WTC11 (cell line): Measurements from ENCODE around the gene TPK1.

Source experiments
- CREB1 ChIP-seq: sonication (generic); formaldehyde crosslinking; IDR thresholded peaks from 2 replicates; pipeline ENCODE4 v1.8.0; 2023; ENCODE audit warnings: mild to moderate bottlenecking, missing genetic modification reagents
- ELF4 ChIP-seq: sonication (generic); formaldehyde crosslinking; IDR thresholded peaks from 2 replicates; pipeline ENCODE4 v1.8.1; 2022; ENCODE audit warnings: low read depth, mild to moderate bottlenecking, moderate library complexity, missing genetic modification reagents
- SP1 ChIP-seq: sonication (generic); formaldehyde crosslinking; conservative IDR thresholded peaks from 2 replicates; pipeline ENCODE4 v1.8.1; 2022; ENCODE audit warnings: missing genetic modification reagents
- TF ChIP-seq, protein P1 (sequence below): sonication (generic); formaldehyde crosslinking; IDR thresholded peaks from 2 replicates; pipeline ENCODE4 v1.8.0; 2022; ENCODE audit warnings: mild to moderate bottlenecking, missing genetic modification reagents
- TF ChIP-seq, protein P2 (sequence below): fragments of 200-600 bp; IDR thresholded peaks from 2 replicates; pipeline ENCODE4 v1.8.0; 2022; ENCODE audit warnings: antibody characterized with exemption
- TF ChIP-seq, protein P3 (sequence below): sonication (generic); formaldehyde crosslinking; IDR thresholded peaks from 2 replicates; pipeline ENCODE4 v1.8.1; 2022; ENCODE audit warnings: mild to moderate bottlenecking, moderate library complexity, missing genetic modification reagents
- TF ChIP-seq, protein P4 (sequence below): sonication (generic); formaldehyde crosslinking; conservative IDR thresholded peaks from 2 replicates; pipeline ENCODE4 v1.8.1; 2022; ENCODE audit warnings: mild to moderate bottlenecking, missing genetic modification reagents
- TF ChIP-seq, protein P5 (sequence below): sonication (generic); formaldehyde crosslinking; IDR thresholded peaks from 2 replicates; pipeline ENCODE4 v1.8.1; 2023; ENCODE audit warnings: mild to moderate bottlenecking, missing genetic modification reagents, borderline replicate concordance
- TF ChIP-seq, protein P6 (sequence below): sonication (generic); formaldehyde crosslinking; IDR thresholded peaks from 2 replicates; pipeline ENCODE4 v1.8.1; 2023; ENCODE audit warnings: mild to moderate bottlenecking, missing genetic modification reagents, moderate library complexity

DNA sequence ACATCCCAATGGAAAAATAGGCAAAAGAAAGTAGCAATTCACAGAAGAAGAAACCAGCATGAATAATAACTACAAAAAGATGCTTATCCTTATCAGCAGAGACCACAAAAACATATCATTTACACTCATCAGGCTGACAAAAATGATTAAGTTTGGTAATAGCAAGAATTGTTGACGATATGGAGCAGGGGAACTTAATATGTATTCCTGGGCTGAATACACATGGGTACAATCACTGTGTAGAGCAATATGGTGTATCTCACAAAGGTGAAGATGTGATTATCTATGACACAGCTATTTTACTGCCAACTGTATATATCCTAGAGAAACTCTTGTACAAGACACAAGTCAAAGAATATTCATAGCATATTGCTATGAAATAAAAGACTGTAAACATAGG lies 290.5 kb downstream of the TPK1 start:
- TF ChIP-seq, protein P1, sequence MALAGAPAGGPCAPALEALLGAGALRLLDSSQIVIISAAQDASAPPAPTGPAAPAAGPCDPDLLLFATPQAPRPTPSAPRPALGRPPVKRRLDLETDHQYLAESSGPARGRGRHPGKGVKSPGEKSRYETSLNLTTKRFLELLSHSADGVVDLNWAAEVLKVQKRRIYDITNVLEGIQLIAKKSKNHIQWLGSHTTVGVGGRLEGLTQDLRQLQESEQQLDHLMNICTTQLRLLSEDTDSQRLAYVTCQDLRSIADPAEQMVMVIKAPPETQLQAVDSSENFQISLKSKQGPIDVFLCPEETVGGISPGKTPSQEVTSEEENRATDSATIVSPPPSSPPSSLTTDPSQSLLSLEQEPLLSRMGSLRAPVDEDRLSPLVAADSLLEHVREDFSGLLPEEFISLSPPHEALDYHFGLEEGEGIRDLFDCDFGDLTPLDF (CRISPR knock-in tag): no peak
- TF ChIP-seq, protein P2, sequence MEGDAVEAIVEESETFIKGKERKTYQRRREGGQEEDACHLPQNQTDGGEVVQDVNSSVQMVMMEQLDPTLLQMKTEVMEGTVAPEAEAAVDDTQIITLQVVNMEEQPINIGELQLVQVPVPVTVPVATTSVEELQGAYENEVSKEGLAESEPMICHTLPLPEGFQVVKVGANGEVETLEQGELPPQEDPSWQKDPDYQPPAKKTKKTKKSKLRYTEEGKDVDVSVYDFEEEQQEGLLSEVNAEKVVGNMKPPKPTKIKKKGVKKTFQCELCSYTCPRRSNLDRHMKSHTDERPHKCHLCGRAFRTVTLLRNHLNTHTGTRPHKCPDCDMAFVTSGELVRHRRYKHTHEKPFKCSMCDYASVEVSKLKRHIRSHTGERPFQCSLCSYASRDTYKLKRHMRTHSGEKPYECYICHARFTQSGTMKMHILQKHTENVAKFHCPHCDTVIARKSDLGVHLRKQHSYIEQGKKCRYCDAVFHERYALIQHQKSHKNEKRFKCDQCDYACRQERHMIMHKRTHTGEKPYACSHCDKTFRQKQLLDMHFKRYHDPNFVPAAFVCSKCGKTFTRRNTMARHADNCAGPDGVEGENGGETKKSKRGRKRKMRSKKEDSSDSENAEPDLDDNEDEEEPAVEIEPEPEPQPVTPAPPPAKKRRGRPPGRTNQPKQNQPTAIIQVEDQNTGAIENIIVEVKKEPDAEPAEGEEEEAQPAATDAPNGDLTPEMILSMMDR: no peak
- TF ChIP-seq, protein P3, sequence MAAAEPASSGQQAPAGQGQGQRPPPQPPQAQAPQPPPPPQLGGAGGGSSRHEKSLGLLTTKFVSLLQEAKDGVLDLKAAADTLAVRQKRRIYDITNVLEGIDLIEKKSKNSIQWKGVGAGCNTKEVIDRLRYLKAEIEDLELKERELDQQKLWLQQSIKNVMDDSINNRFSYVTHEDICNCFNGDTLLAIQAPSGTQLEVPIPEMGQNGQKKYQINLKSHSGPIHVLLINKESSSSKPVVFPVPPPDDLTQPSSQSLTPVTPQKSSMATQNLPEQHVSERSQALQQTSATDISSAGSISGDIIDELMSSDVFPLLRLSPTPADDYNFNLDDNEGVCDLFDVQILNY (CRISPR knock-in tag): no peak
- TF ChIP-seq, protein P4, sequence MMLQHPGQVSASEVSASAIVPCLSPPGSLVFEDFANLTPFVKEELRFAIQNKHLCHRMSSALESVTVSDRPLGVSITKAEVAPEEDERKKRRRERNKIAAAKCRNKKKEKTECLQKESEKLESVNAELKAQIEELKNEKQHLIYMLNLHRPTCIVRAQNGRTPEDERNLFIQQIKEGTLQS (CRISPR knock-in tag): no peak
- TF ChIP-seq, protein P5, sequence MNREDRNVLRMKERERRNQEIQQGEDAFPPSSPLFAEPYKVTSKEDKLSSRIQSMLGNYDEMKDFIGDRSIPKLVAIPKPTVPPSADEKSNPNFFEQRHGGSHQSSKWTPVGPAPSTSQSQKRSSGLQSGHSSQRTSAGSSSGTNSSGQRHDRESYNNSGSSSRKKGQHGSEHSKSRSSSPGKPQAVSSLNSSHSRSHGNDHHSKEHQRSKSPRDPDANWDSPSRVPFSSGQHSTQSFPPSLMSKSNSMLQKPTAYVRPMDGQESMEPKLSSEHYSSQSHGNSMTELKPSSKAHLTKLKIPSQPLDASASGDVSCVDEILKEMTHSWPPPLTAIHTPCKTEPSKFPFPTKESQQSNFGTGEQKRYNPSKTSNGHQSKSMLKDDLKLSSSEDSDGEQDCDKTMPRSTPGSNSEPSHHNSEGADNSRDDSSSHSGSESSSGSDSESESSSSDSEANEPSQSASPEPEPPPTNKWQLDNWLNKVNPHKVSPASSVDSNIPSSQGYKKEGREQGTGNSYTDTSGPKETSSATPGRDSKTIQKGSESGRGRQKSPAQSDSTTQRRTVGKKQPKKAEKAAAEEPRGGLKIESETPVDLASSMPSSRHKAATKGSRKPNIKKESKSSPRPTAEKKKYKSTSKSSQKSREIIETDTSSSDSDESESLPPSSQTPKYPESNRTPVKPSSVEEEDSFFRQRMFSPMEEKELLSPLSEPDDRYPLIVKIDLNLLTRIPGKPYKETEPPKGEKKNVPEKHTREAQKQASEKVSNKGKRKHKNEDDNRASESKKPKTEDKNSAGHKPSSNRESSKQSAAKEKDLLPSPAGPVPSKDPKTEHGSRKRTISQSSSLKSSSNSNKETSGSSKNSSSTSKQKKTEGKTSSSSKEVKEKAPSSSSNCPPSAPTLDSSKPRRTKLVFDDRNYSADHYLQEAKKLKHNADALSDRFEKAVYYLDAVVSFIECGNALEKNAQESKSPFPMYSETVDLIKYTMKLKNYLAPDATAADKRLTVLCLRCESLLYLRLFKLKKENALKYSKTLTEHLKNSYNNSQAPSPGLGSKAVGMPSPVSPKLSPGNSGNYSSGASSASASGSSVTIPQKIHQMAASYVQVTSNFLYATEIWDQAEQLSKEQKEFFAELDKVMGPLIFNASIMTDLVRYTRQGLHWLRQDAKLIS (CRISPR knock-in tag): no peak
- TF ChIP-seq ELF4 (CRISPR knock-in tag) (no peak), SP1 (CRISPR knock-in tag) (no peak), CREB1 (no peak)
- TF ChIP-seq, protein P6, sequence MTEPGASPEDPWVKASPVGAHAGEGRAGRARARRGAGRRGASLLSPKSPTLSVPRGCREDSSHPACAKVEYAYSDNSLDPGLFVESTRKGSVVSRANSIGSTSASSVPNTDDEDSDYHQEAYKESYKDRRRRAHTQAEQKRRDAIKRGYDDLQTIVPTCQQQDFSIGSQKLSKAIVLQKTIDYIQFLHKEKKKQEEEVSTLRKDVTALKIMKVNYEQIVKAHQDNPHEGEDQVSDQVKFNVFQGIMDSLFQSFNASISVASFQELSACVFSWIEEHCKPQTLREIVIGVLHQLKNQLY (CRISPR knock-in tag): no peak
